Myocyte (in vitro differentiated cells): Measurements from ENCODE around the gene SPAST. TPM values are rescaled to one million over a fixed set of nuclear protein-coding genes. Genes with fewer than 3 reads are reported as not detected.
"Not testable (repeated sequence)": the region's sequence is repeated elsewhere in the genome, so short reads cannot be mapped to it uniquely, and the experiment has no call there.

Experiments used
- DNase-seq: peaks from one replicate; pipeline ENCODE4 v3.0.0-alpha.2; 2012; ENCODE audit warnings: low read depth
- polyA plus RNA-seq: library from polyadenylated mRNA; unstranded; fragments of >200 nt; gene quantifications from one replicate; pipeline ENCODE4 v1.2.1, GENCODE V29; 2012; ENCODE audit warnings: missing spikeins
- total RNA-seq: library from RNA; depleted of rRNA; stranded (reverse); fragments of >200 nt; gene quantifications from 2 replicates; pipeline ENCODE4 v1.2.3, GENCODE V29; 2014

The SPAST gene
- 22.6 and 26.5 TPM in 2 replicates for total RNA-seq
- 5.5 TPM for polyA plus RNA-seq

- peak; percentile 97 for DNase-seq
Observed at GRCh38 chr2:32063310-32064020, at the start of gene SPAST. SPAST (plus strand) TSS chr2:32063556; CDS start chr2:32063832, 276 bp downstream.

GRCh38 chr2:32018789-32019482 is 44.4 kb upstream of the SPAST start:
- peak; percentile 35 for DNase-seq

GRCh38 chr2:32034198-32034887 is 29.0 kb upstream of the SPAST start:
- DNase-seq: not testable (repeated sequence)

GRCh38 chr2:32039447-32040219 is 23.7 kb upstream of the SPAST start, which contains the start of gene DPY30:
DPY30 (minus strand) TSS chr2:32039805; CDS start chr2:32039456, 349 bp downstream.
- DNase-seq: peak; percentile 94

GRCh38 chr2:32043561-32043960 is 19.8 kb upstream of the SPAST start:
- no peak for DNase-seq

GRCh38 chr2:32051836-32052439 is 11.4 kb upstream of the SPAST start:
- DNase-seq: no peak

GRCh38 chr2:32054583-32054982 is 8.8 kb upstream of the SPAST start:
- DNase-seq: not testable (repeated sequence)

- no peak for DNase-seq
Observed at GRCh38 chr2:32058130-32058529, 5.2 kb upstream of the SPAST start.

GRCh38 chr2:32060266-32060665 is 3.1 kb upstream of the SPAST start:
- DNase-seq: no peak

GRCh38 chr2:32061430-32061829 is 1.9 kb upstream of the SPAST start:
- no peak for DNase-seq

GRCh38 chr2:32061973-32062861 is 1.1 kb upstream of the SPAST start:
- DNase-seq: peak; percentile 27

- peak; percentile 39 for DNase-seq
Observed at GRCh38 chr2:32064021-32064601, 755 bp downstream of the SPAST start.

GRCh38 chr2:32064713-32065112 is 1.4 kb downstream of the SPAST start:
- no peak for DNase-seq

- DNase-seq: no peak
Observed at GRCh38 chr2:32067549-32067948, 4.2 kb downstream of the SPAST start.

GRCh38 chr2:32074134-32074506 is 10.8 kb downstream of the SPAST start:
- no peak for DNase-seq

- no peak for DNase-seq
Observed at GRCh38 chr2:32095671-32096070, 32.3 kb downstream of the SPAST start.

- DNase-seq: no peak
Observed at GRCh38 chr2:32108111-32108510, 44.8 kb downstream of the SPAST start.

- no peak for DNase-seq
Observed at GRCh38 chr2:32118055-32118454, 54.7 kb downstream of the SPAST start.

- no peak for DNase-seq
Observed at GRCh38 chr2:32119161-32119560, 55.8 kb downstream of the SPAST start.
